Measurements from ENCODE around the gene RNF157. TPM values are rescaled to one million over a fixed set of nuclear protein-coding genes. Genes with fewer than 3 reads are reported as not detected.

The RNF157 gene
- total RNA-seq, 2 experiments from 2014 or later = 38.1 to 45.3 TPM

DNA sequence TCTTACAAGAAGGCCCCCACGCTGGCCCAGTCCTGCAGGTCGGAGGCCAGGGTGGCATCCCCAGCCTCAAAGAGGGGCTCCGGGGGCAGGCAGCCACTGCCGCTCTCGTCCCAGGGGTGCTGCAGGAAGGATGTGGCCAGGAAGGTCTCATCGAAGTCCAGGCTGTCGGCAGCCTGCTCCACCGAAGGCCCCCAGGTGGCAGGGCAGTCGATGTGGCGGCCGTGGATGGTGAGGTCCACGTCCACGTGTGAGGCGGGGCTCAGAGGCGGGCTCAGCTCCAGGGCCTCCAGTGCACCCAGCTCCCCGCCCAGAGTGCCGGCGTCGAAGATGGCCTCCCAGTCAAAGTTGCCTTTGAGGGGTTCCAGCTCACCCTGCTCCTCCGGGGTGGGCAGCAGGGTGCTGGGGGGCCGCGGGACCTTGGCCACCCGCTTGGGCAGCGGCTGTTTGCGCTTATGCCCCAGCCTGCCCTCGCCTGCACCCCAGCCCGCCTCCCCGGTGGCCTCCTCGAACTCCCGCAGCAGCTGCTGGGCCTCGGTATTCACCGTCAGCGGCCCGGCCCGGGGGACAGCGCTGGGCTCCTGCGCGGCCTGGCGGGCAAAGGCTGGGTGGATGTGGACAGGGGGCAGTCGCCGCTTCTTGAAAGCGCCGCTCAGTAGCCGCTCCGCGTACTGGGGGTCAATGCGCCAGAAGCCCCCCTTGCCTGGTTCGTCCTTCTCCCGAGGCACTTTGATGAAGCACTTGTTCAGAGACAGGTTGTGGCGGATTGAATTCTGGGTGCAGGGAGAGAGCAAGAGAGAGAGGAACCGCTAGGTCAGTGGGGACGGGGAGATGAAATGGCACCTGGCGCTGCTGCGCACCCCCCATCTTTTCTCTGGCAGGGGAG, 102.7 kb downstream of the RNF157 start:
- intact Hi-C loops (cut with micrococcal nuclease) = no loop called here
- Mint-ChIP-seq H3K27me3 (ENCODE audit: low read depth) (peaks cover 2% of the 10 kb centered on the region), H3K4me3 (no peak overlapping the region), H3K9me3 (no peaks in the 10 kb centered on the region), H3K4me1 (ENCODE audit: low read depth) (peaks cover 34% of the 10 kb centered on the region), H3K27ac (no peak overlapping the region), H3K36me3 (ENCODE audit: low read depth) (no peaks in the 10 kb centered on the region)
- CTCF ChIA-PET = interaction anchor here (1.2 kb wide), 1 partner anchor 44 kb away, joined by 5 read pairs; no protein-coding TSS in a partner anchor
- no peak for DNase-seq

DNA sequence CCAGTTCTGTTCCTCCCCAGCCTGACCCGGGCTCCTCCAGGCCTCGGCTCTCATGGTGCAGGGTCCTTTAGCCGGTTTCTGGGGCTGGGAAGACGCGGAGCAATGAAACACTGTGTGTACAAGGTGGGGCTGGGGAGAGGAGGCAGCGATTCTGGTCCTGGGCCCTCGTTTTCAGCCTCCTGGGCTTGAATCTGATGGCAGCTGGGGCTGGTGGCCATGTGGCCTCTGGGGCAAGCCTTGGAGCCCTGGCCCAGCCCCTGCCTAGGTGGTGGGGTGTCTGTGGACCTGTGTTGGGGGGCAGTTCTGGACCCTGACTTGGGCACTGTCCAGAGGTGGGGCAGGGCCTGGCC, 103.3 kb downstream of the RNF157 start:
- Mint-ChIP-seq H3K4me1 (ENCODE audit: low read depth) (peaks cover 29% of the 10 kb centered on the region), H3K4me3 (no peak overlapping the region), H3K27ac (no peak overlapping the region), H3K9me3 (no peaks in the 10 kb centered on the region), H3K36me3 (ENCODE audit: low read depth) (no peaks in the 10 kb centered on the region), H3K27me3 (ENCODE audit: low read depth) (peaks cover 2% of the 10 kb centered on the region)
- no peak for DNase-seq
- intact Hi-C loops (cut with micrococcal nuclease) = no loop called here
- CTCF ChIA-PET = no interaction called here

- Mint-ChIP-seq H3K27ac (no peak overlapping the region), H3K4me1 (ENCODE audit: low read depth) (peaks cover 25% of the 10 kb centered on the region), H3K9me3 (no peaks in the 10 kb centered on the region), H3K27me3 (ENCODE audit: low read depth) (peaks cover 2% of the 10 kb centered on the region), H3K36me3 (ENCODE audit: low read depth) (no peaks in the 10 kb centered on the region), H3K4me3 (no peak overlapping the region)
- no peak for DNase-seq
- CTCF ChIA-PET = no interaction called here
- intact Hi-C loops (cut with micrococcal nuclease) = no loop called here
Observed at GRCh38 chr17:76136276-76137000, 103.9 kb downstream of the RNF157 start.

DNA sequence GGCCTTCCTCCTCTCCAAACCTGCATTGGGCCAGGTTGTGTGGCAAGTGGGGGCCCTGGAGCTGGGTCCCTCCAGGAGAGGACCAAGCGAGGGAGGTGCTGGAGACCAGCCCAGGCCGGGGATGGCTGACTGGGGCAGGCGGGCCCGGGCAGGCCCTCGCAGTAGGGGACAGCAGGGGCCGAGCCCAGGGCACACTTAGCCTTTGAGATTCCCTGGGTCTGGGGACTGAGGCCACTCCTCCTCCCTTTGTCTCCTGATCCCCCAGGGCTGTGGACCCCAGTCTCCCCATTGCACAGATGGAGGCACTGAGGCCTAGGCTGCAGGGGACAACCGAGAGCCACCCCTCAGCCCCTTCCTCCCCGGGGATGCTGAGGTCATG, 104.5 kb downstream of the RNF157 start:
- CTCF ChIA-PET = no interaction called here
- Mint-ChIP-seq H3K27ac (no peak overlapping the region), H3K9me3 (no peaks in the 10 kb centered on the region), H3K27me3 (ENCODE audit: low read depth) (peaks cover 2% of the 10 kb centered on the region), H3K4me3 (no peak overlapping the region), H3K4me1 (ENCODE audit: low read depth) (peaks cover 22% of the 10 kb centered on the region), H3K36me3 (ENCODE audit: low read depth) (no peaks in the 10 kb centered on the region)
- intact Hi-C loops (cut with micrococcal nuclease) = no loop called here
- DNase-seq = no peak

GRCh38 chr17:76134911-76135809, 105.1 kb downstream of the RNF157 start:
- CTCF ChIA-PET = interaction anchor here (0.6 to 1.2 kb wide), 3 partner anchors 63 to 201 kb away, joined by 3 to 9 read pairs (median 4); no protein-coding TSS in a partner anchor
- Mint-ChIP-seq H3K36me3 (ENCODE audit: low read depth) (no peaks in the 10 kb centered on the region), H3K4me1 (ENCODE audit: low read depth) (peaks cover 18% of the 10 kb centered on the region), H3K4me3 (peak overlapping the region; percentile 52), H3K9me3 (no peaks in the 10 kb centered on the region), H3K27ac (no peak overlapping the region), H3K27me3 (ENCODE audit: low read depth) (peaks cover 2% of the 10 kb centered on the region)
- peak; percentile 23 for DNase-seq
- intact Hi-C loops (cut with micrococcal nuclease) = no loop called here

GRCh38 chr17:76132574-76133338, 107.5 kb downstream of the RNF157 start:
- CTCF ChIA-PET = interaction anchor here (0.6 to 1.2 kb wide), 2 partner anchors 12 to 147 kb away, joined by 3 read pairs; no protein-coding TSS in a partner anchor
- H3K36me3 Mint-ChIP-seq (ENCODE audit: low read depth) = no peaks in the 10 kb centered on the region
- no peak for DNase-seq
- H3K4me1 Mint-ChIP-seq (ENCODE audit: low read depth) = peaks cover 15% of the 10 kb centered on the region
- intact Hi-C loops (cut with micrococcal nuclease) = no loop called here
- H3K27ac Mint-ChIP-seq = no peak overlapping the region
- H3K27me3 Mint-ChIP-seq (ENCODE audit: low read depth) = no peaks in the 10 kb centered on the region
- no peak overlapping the region for H3K4me3 Mint-ChIP-seq
- no peaks in the 10 kb centered on the region for H3K9me3 Mint-ChIP-seq

DNA sequence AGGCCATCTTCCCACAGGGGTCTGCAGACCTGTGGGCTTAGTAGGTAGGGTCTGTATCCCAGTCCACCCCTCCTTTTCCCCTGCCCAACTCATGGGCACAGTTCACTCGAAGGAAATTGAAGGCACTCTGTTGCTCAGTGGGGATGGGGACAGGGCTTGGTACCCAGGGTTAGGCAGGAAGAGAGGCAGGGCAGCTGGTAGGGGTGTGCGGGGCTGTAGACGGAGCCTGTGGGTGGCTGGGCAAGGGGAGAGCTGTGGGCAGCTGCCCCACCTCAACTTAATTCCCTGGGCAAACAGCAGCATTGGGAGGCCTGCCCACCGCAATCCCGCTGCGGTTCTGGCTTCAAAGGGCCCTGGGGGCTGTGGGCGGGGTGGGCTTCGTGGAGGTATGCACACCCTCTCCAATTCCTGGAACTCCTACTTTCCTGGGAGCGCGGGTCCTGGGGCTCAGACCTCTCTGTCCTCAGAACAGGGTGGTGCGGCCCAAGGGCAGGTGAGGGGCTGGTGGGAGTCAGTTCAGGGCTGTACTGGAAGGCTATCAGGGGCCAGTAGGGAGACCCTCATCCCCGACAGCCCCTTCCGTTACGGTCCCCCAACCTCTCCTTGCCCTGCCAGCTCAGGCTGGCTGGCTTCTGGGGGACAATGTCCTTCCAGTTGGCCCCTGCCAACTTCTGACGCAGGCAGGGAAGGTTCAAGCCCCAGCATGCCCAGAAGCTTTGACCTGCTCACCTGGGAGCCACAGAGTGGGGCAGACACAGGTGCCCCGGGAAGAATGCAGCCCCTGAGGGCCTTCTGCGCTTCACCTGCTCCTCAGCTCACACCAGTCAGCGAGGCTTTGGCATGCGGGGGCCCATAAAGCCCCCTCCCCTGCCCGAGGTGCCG, 108.4 kb downstream of the RNF157 start:
- Mint-ChIP-seq H3K4me1 (ENCODE audit: low read depth) (peaks cover 22% of the 10 kb centered on the region), H3K36me3 (ENCODE audit: low read depth) (no peaks in the 10 kb centered on the region), H3K27ac (no peak overlapping the region), H3K4me3 (no peak overlapping the region), H3K9me3 (no peaks in the 10 kb centered on the region), H3K27me3 (ENCODE audit: low read depth) (no peaks in the 10 kb centered on the region)
- CTCF ChIA-PET = interaction anchor here (1.2 kb wide), 1 partner anchor 148 kb away, joined by 3 read pairs; no protein-coding TSS in a partner anchor
- DNase-seq = no peak
- intact Hi-C loops (cut with micrococcal nuclease) = no loop called here

- no peak overlapping the region for H3K27ac Mint-ChIP-seq
- H3K4me1 Mint-ChIP-seq (ENCODE audit: low read depth) = peaks cover 27% of the 10 kb centered on the region
- H3K27me3 Mint-ChIP-seq (ENCODE audit: low read depth) = no peaks in the 10 kb centered on the region
- intact Hi-C loops (cut with micrococcal nuclease) = no loop called here
- no peaks in the 10 kb centered on the region for H3K36me3 Mint-ChIP-seq (ENCODE audit: low read depth)
- H3K4me3 Mint-ChIP-seq = no peak overlapping the region
- H3K9me3 Mint-ChIP-seq = no peaks in the 10 kb centered on the region
- no peak for DNase-seq
- CTCF ChIA-PET = interaction anchor here (1.4 to 1.7 kb wide), 2 partner anchors 148 to 149 kb away, joined by 3 to 5 read pairs; no protein-coding TSS in a partner anchor
Observed at GRCh38 chr17:76131051-76131691, 109.1 kb downstream of the RNF157 start.

DNA sequence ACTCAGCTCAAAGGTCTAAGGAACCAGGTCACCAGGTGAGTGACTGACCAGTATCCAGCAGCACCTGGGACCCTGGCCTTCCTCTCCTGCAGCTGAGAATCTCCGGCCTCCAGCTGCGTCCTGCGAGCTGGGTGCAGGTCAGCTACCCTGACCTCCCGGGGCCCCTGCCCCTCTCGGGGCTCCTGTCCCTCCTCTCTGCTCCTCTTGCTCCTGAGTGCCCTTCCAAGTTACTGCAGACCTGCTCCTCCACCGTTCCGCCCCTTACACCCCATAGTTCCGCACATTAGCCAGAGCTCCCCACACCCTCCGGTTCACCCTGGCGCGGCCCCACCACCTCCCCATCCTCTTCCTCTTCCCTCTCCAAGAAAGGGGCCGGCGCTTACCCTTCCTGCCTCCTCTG, 109.8 kb downstream of the RNF157 start:
- Mint-ChIP-seq H3K36me3 (ENCODE audit: low read depth) (no peaks in the 10 kb centered on the region), H3K9me3 (no peaks in the 10 kb centered on the region)

DNA sequence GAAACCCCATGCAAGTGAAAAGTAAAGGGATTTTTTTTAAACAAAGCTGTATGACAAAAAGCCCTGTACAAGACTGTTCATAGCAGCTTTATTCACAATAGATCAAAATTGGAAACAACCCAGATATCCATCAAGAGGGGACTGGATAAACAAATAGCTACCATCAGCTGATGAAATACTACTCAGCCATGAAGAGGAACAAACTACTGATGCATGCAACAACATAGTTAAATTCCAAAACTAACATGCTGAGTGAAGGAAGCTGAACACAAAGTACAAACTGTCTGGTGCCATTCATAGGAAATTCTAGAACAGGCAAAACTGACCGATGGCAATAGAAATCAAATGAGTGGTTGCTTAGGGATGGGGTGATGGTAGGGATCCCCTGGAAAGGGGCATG, 114.4 kb downstream of the RNF157 start:
- no peak overlapping the region for H3K27ac Mint-ChIP-seq
- DNase-seq = no peak
- intact Hi-C loops (cut with micrococcal nuclease) = no loop called here

More for the DNA sequence above, 109.8 kb downstream of the RNF157 start:
- no peak overlapping the region for H3K27ac Mint-ChIP-seq
- H3K27me3 Mint-ChIP-seq (ENCODE audit: low read depth) = no peaks in the 10 kb centered on the region
- peaks cover 26% of the 10 kb centered on the region for H3K4me1 Mint-ChIP-seq (ENCODE audit: low read depth)
- intact Hi-C loops (cut with micrococcal nuclease) = no loop called here
- CTCF ChIA-PET = interaction anchor here (1.4 to 1.7 kb wide), 2 partner anchors 148 to 149 kb away, joined by 3 to 5 read pairs; no protein-coding TSS in a partner anchor
- no peak overlapping the region for H3K4me3 Mint-ChIP-seq
- no peak for DNase-seq

More for the DNA sequence above, 114.4 kb downstream of the RNF157 start:
- Mint-ChIP-seq H3K27me3 (ENCODE audit: low read depth) (no peaks in the 10 kb centered on the region), H3K4me1 (ENCODE audit: low read depth) (peaks cover 25% of the 10 kb centered on the region), H3K36me3 (ENCODE audit: low read depth) (no peaks in the 10 kb centered on the region), H3K9me3 (no peaks in the 10 kb centered on the region), H3K4me3 (no peak overlapping the region)
- CTCF ChIA-PET = interaction anchor here (0.7 to 14.8 kb wide), 10 partner anchors 9 to 173 kb away, joined by 3 to 243 read pairs (median 4); no protein-coding TSS in a partner anchor
